ENCODE data around the gene MCF2L2.

The MCF2L2 gene

DNA sequence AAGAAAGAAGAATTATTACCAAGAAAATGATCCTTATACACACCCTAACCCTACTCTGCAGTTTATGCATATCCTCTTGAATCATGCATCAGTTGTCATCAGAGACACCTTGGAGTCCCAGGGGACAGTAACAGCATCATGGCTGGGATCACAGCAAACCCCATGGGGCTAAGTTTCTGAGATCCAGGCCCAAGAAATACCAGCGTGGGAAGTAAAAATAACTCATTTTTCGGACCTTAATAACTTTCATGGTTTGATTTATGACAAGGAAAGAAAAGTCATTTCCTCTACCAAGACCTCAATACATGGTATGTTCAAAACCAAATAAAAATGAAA, 214.2 kb downstream of the MCF2L2 start (continued):
- TF ChIP-seq TSHZ1 (tag by site-specific recombination; IDR thresholded peaks at IDR 0.05; ENCODE audit: borderline replicate concordance) (no peak), ZNF175 (tag by site-specific recombination; IDR thresholded peaks at IDR 0.05) (no peak), BCL11B (tag by site-specific recombination; IDR thresholded peaks at IDR 0.05; ENCODE audit: low read depth) (no peak), ZSCAN4 (tag by site-specific recombination; IDR thresholded peaks at IDR 0.05) (no peak), KLF1 (tag by site-specific recombination; IDR thresholded peaks at IDR 0.05) (no peak), ZNF114 (tag by site-specific recombination; IDR thresholded peaks at IDR 0.05) (no peak)

DNA sequence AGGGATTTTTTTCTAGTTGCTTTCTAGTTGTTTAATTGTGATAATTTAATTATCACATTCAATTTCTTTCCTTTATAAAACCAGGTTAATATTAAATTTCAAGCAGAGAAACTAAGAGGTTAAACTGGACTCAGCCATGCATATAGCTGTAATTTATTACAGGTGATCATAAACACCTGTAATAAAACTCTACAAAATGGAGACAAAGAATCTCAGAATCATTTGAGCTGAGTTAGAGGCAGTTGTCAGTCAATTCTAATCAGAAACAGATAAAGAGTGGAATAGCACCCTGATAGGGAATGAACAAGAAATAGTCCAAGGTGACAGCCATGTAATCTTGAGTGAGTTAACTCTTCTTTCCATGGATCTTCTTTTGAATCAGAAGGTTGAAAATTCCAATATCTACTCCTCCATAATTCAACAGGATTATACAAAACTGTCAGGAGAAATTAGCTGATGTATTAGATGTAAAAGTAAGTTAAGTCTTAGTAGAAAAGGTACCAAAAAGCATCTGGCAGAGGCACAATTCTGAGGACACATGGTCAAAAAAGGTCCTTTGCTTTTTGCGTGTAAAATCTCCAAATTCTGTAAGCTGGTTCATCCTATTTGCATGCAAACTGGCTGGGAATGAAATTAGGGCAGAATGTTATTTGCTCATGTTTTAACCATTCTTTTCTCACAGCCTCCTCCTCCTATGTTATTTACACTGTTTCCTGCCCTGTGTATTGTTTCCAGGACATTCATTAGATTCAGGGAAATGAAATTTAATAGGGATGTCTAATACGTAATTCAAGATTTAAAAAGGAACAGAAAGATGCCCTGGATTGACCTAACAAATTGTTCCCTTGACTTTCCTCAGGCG, 214.8 kb downstream of the MCF2L2 start:
- TF ChIP-seq, protein P1, sequence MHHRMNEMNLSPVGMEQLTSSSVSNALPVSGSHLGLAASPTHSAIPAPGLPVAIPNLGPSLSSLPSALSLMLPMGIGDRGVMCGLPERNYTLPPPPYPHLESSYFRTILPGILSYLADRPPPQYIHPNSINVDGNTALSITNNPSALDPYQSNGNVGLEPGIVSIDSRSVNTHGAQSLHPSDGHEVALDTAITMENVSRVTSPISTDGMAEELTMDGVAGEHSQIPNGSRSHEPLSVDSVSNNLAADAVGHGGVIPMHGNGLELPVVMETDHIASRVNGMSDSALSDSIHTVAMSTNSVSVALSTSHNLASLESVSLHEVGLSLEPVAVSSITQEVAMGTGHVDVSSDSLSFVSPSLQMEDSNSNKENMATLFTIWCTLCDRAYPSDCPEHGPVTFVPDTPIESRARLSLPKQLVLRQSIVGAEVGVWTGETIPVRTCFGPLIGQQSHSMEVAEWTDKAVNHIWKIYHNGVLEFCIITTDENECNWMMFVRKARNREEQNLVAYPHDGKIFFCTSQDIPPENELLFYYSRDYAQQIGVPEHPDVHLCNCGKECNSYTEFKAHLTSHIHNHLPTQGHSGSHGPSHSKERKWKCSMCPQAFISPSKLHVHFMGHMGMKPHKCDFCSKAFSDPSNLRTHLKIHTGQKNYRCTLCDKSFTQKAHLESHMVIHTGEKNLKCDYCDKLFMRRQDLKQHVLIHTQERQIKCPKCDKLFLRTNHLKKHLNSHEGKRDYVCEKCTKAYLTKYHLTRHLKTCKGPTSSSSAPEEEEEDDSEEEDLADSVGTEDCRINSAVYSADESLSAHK (tag by site-specific recombination; IDR thresholded peaks at IDR 0.05): no peak
- TF ChIP-seq, protein P2, sequence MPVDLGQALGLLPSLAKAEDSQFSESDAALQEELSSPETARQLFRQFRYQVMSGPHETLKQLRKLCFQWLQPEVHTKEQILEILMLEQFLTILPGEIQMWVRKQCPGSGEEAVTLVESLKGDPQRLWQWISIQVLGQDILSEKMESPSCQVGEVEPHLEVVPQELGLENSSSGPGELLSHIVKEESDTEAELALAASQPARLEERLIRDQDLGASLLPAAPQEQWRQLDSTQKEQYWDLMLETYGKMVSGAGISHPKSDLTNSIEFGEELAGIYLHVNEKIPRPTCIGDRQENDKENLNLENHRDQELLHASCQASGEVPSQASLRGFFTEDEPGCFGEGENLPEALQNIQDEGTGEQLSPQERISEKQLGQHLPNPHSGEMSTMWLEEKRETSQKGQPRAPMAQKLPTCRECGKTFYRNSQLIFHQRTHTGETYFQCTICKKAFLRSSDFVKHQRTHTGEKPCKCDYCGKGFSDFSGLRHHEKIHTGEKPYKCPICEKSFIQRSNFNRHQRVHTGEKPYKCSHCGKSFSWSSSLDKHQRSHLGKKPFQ (tag by site-specific recombination; IDR thresholded peaks at IDR 0.05): no peak
- TF ChIP-seq ZIC2 (tag by site-specific recombination; IDR thresholded peaks at IDR 0.05): no peak
- TF ChIP-seq ZNF555 (tag by site-specific recombination; conservative IDR thresholded peaks at IDR 0.05): no peak
- TF ChIP-seq ZNF544 (tag by site-specific recombination; IDR thresholded peaks at IDR 0.05): no peak
- TF ChIP-seq, protein P3, sequence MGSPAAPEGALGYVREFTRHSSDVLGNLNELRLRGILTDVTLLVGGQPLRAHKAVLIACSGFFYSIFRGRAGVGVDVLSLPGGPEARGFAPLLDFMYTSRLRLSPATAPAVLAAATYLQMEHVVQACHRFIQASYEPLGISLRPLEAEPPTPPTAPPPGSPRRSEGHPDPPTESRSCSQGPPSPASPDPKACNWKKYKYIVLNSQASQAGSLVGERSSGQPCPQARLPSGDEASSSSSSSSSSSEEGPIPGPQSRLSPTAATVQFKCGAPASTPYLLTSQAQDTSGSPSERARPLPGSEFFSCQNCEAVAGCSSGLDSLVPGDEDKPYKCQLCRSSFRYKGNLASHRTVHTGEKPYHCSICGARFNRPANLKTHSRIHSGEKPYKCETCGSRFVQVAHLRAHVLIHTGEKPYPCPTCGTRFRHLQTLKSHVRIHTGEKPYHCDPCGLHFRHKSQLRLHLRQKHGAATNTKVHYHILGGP (tag by site-specific recombination; IDR thresholded peaks at IDR 0.05): no peak
- TF ChIP-seq SP2 (tag by site-specific recombination; IDR thresholded peaks at IDR 0.05): no peak
- no peak for TF ChIP-seq ZNF792 (tag by site-specific recombination; IDR thresholded peaks at IDR 0.05)
- no peak for TF ChIP-seq ZNF473 (tag by site-specific recombination; IDR thresholded peaks at IDR 0.05)
- no peaks in the 10 kb centered on the region for H3K9me3 ChIP-seq (ENCODE audit: control insufficient read depth, insufficient read depth, low read depth, low read length)
- H3K36me3 ChIP-seq (ENCODE audit: control insufficient read depth in 2 of 2, insufficient read depth in 1 of 2, low read length in 2 of 2): no peaks in the 10 kb centered on the region
- H3K4me3 ChIP-seq (ENCODE audit: low read depth, low read length): no peak overlapping the region
- H3K27ac ChIP-seq (ENCODE audit: extremely low read depth, low read depth, low read length): no peak overlapping the region
- ChIA-PET POLR2A (no interaction called here), CTCF (interaction anchor here (1.6 kb wide), 1 partner anchor 172 kb away, joined by 6 read pairs; no protein-coding TSS in a partner anchor)
- H3K4me1 ChIP-seq (ENCODE audit: control insufficient read depth, insufficient read depth, low read length): no peaks in the 10 kb centered on the region
